Measurements from ENCODE around the gene ANKRD44.
"Not testable (repeated sequence)": the region's sequence is repeated elsewhere in the genome, so short reads cannot be mapped to it uniquely, and the experiment has no call there.

ANKRD44 gene

DNA sequence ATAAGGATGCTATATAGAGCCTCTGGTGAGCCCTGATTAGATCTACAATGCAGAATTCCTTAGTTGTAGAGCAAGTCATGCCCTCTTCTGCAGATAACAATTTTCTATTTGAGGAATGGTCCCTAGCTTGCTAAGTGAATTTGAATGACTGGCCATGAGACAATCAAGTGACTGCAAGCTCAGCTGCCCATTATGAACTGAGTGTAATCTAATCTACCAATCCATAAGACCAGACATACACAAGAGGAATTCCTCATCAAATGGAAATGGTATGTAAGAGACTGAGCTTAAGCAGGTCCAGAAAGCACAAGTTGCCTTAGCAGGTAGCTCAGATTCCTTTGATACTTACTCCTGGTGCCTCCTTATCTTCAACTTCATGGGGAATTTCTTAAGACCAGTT lies 4.8 kb upstream of the ANKRD44 start:
- DNase-seq, result no peak

DNA sequence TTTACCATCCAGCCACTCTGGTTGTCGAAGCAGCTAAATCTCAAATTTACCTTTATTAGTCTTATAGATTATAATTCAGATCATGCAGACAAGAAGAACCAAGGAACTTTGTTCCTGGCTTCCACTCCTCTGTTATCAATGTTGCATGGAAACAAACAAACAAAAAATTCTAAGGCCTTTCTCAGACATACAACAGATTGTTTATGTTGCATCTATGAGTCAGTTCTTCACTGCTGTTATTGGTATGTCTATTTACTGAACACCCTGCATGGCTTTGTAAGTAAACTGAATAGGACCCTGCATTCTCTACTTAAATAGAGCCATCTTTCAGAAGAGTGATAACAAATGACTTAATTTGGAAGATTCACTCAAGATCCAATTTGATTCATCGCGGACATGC lies 1.6 kb upstream of the ANKRD44 start:
- DNase-seq, result no peak

DNA sequence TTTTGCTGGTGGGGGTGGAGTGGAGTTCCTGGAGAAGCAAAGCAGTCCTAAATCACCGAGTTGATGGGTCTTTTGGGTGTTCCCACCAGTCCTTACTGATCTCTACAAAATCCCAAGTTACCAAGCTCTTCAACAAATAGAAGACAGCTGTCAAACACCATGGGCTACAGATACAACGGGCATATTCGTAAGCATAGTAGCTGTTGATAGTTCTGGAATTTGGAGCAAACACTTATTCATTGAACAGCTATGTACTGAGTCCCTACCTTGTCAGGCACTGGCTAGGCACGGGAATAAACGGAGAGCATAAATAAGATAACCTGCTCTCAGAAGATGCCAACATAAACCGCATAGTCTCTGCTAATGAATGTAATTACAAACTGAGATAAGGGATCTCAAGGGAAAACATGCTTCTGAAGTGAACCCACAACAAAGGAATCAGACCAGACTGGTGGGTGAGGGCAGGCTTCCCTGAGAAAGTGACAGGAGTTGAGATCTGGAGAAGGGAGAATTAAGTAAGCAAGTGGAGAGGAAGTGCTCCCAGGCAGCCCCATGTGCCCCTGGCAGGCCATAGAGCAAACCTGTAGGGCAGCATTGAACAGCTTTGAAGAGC lies 947 bp upstream of the ANKRD44 start:
- peak in 1 of 2 experiments; percentile 16 for DNase-seq

DNA sequence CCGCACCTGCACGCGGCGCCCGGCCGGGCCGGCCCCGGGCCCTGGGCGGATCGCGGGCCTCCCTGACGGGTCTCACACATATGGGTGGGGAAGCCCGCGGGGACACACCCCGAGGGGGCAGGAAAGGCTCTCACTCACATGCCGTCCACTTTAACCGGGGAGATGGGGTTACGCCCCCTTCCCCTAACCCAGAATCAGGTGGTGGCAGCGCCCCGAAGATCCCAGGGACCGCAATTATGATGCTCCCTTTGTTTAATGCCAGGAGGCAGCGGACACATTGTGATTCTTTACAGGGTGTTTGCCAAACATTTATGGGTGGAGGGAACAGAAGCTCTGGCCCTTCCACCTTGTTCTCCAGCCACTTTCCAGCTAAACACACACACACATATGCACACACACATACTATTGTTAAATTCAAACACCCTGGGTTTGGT lies 424 bp upstream of the ANKRD44 start:
- DNase-seq, result no peak

DNA sequence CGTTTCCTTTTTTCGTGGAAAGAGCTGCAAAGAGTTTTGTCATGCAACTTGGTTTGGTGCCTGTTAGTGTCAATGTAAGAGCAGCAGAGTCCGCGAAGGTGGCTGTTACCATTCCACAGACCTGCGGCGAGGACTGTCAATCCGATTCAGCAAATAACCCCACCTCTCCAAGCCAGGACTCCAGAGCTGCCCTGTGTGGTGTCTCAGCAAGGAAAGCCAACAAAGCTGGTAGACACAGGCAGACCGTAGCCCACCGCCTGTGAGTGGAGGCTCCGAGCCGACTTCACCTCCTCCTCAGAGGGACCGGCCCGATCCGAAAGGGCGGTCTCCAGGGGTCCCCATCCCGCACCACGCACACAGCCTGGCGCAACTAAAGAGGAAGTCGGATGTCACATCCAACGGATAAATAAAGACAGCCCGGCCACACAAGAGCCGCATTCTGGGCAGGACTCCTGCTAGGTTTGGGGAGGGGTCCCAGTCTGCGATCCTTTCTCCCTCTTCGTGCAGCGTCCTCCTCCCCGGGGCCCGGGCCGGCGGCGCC lies 819 bp downstream of the ANKRD44 start:
- DNase-seq, result no peak

DNA sequence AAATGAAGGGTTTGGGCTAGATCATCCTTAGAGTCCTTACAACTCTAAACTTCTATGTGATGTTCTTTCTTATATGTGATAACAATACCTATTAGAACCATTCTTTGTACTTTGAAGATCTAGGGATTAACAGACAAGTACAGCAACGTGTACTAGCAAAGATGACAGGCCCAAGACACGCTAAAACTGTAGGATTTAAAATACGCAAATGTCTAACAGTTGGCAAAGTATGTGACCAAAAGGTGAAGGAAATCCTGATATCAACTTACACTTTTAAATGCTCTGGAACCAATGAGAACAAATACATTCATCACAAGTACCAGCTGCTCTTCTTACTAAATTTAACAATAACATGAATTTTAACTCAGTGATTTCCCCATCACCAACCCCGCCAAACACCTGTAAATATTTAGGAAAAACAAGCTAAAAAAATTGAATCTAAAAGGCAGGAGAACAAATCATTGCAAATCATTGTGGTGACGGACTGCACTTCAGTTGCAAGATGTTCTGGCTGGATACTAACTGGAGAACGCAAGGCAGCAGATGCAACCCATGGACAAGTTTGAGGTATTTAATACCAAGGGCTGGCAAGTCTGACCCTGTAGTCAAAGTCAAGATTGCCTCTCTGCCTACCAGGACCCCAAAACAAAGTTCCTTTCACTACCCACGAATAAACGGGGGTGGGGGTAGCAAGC lies 1.4 kb downstream of the ANKRD44 start:
- no peak for DNase-seq

DNA sequence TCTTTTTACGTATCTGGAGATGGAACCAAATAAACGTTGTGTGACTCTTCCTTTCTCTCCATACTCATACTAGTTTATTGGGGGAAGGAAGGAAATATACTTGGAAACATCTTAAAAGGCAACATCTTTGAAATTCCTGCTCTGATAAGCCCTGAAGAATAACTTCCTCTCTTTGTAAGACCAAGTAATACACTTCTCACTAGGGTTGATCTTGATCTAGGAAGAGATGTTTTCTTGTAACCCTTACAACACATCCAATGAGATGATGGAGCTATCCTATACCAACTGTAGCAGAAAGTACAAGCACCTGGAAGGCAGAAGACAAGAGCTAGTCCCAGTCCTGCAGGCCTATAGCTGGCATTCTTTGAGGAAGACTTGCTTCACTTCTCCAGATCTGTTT lies 2.0 kb downstream of the ANKRD44 start:
- DNase-seq, result peak in 1 of 2 experiments; percentile 26

DNA sequence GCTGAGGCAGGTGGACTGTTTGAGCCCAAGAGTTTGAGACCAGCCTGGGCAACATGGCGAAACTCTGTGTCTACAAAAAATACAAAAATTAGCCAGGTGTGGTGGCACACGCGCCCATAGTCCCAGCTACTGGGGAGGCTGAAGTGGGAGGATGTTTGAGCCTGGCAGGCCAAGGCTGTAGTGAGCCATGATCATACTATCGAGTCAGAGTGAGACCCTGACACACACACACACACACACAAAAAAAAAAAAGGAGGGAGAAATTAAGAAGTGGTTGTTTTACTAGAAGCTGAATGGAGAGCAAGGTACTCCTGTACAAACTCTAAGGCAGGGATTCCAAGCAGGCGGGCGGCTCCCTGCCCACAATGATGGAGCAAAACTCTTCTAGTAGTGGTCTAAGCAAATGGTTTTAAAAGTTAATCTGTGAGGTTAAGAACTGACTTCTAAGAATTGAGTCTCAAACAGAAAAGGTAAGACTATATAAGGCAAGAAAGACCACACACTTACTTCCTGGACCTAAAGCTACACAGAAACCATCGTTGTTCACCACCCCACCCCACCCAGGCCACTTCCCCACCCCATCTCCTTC lies 2.6 kb downstream of the ANKRD44 start:
- DNase-seq, result no peak

DNA sequence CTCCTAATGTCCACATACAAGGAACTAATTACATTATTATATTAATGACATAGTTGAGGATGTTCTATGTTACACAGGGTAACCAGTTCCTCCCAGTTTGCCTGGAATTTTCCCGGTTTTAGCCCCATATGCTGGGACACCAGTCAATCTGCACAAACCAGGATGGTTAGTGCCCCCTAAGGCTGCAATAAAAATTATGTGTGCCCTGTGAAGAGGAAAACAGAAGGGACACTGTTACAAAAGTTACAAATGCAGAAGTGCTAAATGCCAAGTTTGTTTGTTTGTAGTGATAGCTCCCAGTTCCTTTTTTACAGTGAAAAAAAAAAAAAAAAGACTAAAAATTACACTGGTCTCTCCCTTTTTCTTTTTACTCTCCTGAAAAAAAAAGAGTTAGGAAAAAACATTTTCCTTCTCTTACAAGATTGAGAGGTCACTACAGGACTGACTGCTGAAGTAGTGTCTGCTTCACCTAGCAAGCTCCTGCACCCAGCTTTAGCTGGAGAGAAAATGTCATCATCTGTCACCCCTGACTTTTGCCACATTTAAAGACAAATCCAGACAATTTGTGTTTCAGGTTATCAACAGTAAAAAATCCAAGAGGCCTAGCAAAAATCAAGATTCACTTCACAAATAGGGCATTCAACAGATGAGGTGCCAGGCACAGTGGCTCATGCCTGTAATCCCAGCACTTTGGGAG lies 3.2 kb downstream of the ANKRD44 start:
- DNase-seq, result peak; percentile 69 to 79

DNA sequence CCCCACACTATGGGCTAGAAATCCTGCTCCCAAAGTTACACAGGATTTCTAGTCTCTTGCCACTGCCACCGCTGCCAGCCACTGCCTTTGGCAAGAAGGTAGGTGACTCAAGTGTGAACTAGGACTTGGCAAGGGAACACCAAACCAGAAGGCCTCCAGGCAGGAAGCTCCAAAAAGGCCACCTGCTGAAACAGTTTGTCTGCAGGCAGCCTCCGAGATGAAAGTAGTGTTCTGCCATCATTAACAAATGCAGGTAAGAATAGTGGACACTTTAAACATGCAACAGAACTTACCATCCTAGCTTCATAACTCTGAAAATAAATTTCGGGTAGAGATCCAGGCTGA lies 3.9 kb downstream of the ANKRD44 start:
- no peak for DNase-seq

DNA sequence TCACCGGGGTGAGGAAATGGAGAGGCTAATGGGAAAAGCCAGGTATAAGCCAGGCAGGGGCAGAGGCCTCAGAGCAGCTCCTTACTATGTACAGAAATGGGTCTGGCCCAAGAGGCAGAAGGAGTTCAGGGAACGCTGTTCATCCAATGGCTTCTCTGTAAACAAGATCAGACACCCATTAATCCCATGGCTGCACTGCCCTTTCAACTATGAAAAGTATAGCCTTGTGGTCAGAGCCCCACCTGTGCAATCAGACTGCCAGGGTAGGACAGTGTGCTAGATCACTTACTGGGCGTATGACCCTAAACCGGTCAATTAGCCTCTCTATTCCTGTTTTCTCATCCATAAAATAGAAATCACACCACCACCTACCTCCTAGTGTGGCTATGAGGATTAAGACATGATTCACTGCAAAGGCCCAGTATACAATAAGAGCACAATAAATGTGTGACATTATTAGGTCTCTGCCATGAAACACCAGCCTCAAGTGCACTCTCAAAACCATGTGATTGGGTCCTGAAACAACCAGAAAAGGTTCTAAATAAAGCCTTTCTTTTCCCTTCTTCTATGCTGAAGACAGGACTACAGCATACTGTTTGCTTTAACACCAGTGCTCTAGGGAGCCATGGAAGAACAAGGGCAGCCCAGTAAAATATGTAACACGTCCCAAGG lies 4.4 kb downstream of the ANKRD44 start:
- no peak for DNase-seq

DNA sequence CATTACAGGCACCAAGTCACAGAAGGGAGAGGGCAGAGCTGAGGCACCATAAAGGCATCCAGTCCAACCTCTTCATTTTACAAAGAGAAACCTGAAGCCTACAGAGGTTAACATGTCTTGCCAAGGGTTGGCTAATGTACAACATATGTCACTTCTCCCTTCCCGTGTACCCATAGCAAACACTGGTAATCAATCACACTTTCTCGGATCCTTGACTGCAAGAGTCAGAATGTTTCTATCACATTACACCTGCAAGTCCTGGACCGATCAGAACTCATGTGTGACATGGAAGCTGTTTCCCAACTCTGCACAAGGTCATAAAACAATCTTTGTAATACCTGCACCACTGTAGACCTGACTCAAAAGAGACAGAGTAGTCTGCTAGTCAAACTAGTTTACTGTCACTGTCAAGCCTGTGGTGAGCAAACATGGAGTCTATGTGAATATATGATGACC lies 6.0 kb downstream of the ANKRD44 start:
- DNase-seq, result no peak

DNA sequence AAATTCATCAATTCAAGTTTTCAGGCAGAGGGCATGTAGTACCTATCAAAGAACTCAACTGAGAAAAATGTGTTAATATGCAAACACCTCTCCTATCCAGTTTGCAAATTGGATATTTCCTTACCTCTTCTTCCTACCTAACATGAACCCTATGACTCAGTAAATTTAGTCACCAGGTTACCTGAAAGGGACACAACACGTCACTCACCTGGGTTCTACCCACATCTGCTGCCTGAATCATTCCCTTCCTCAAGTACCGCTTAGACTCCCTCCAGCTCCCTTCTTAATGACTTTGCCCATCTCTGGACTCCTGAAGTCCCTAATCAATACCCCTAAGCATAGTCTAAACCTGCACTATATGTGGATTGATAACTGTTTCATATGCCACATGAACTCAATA lies 10.4 kb downstream of the ANKRD44 start:
- no peak for DNase-seq

DNA sequence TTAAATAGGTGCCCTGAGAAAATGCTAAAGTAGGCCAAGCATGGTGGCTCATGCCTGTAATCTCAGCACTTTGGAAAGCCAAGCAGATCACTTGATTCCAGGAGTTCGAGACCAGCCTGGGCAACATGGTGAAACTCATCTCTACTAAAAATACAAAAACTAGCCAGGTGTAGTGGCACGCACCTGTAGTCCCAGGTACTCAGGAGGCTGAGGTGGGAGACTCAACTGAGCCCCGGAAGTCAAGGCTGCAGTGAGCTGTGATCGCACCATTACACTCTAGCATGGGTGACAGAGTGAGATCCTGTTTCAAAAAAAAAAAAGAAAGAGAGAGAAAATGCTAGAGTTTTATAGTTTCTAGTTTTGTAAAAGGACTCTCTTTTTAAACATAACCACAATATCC lies 12.0 kb downstream of the ANKRD44 start:
- no peak for DNase-seq

DNA sequence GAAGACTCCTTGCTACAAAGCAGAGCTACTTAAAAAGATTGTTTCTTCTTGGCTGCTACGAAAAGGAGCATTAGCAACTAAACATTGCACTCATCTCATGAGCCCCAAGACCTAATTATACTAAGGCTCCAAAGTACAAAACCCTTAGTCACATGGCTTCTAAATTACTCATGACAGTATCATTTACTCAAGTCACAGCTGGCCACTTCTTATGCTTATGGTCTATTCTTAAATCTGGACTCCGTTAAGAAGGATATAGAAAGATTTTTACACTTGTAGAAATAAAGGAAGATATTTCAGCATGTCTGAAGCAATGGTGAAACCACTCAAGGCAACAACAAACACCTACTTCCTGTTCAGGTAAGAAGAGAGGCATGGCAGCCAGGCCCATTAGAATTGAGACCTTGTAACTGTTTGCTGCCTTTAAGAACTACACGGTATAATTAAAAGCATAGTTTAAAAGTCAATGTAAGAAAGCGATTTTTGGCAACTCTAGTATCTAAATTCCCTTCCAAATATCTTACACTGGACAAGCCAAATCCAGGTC lies 12.7 kb downstream of the ANKRD44 start:
- no peak for DNase-seq

DNA sequence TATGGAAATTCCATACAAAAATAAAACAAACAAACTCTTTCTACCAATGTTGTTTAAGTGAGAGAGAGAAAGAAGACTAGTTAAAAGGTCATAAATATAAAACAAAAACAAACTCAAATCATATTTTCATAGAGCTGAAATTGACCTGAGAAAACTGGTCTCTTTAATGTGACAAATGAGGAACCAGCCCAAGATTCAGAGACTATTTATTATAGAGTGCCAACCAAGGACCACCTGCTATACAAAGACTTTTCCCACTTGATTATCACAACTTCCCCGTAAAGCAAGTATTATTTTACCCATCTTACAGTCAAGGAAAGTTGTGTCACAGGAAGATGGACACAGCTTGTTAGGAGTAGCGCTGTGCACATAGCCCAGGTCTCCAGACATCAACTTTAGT lies 13.3 kb downstream of the ANKRD44 start:
- DNase-seq, result peak; percentile 29 to 53

DNA sequence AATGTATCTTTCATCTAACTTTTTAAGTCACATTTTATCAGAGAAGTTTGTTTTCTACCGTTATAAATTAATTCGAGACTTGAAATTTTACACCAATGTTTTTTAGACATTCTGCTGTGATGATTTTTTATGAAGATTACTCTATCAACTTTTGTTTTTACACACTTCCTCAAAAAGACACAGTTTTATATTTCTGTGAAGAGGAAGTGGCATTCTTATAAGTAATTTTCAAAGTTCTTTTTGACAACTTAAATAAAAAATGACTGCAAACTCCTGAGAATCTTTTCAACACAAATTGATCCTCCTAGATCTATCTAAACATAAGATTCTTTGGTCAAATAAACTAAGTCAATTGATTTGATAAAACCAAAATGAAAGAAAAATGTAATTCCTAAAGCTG lies 13.7 kb downstream of the ANKRD44 start:
- peak; percentile 66 to 78 for DNase-seq

DNA sequence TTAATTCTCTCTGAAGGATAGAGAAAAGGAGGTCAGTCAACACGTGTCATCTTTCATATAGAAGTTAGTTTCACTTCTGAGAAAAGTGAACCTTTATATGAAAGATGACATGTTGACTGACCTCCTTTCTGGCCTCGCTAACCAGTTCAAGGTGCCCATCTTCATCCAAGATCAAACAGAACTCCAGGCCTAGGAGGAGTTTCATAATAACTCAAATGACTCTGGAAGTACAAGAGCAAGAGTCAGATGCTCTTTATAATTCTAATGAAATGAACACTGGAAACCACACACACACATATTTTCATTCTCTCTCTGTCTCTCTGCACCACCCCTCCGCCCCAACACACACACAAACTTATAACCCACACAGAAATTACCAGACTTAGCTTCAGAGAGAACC lies 16.3 kb downstream of the ANKRD44 start:
- no peak for DNase-seq

DNA sequence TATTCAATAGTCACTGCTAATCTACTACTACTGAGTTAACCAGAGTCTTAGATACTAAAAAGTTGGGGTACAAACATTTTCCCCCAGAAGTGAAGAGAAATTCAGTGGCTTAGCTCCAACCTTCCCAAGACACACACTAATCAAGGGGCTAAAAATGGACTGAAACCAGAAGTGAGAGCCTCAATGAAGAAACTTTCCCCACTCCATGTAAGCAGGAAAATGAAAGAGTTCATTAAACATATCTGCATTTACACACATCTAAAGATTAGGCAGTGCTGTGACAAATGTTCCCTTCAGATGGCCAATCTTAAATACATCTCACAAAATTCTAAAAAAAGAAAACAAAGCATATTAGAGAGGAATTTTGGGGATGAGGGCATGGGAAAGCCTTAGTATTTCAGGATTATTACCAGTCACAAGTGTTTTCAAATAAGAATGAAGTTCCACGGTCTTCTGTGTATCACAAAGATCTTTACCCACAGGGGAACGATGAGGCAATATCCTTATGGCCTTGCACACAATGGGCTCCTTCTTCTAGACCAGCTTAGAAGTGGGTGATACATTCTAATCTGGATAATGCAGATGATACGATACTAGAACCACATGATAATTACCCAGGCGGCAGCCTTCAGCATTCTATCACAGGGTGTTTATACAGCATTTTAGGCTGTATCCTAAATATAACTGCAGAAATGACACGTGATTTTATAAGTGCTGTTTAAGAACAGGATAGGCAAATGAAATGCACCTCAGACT lies 17.1 kb downstream of the ANKRD44 start:
- DNase-seq, result no peak

DNA sequence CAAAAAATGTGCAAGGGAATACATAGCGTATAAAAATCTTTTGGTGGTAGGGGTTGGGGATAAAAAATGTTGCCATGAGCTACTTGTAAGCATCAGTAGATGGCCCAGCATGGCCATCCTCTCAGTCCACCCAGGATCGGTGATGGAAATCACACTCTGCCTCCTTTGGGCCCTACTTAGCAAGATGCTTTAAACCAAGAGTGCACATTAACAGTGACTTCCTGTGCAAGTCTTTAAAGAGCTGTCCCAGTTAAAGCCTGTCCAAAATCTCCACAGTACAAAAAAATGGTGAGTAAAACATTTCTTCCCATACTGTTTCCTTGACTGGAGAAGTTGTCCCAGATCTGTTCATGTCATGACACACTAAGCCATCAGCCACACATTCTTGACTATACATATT lies 18.0 kb downstream of the ANKRD44 start:
- no peak for DNase-seq

DNA sequence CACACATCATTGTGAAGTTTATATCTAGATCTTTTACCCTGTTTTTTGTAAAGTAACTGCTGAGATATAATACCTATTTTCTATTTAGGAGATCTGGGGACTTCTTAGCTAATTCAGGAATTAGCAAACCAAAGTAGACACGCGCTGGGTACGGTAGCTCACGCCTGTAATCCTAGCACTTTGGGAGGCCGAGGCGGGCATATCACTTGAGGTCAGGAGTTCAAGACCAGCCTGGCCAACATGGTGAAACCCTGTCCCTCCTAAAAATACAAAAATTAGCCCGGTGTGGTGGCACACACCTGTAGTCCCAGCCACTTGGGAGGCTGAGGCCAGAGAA lies 23.0 kb downstream of the ANKRD44 start:
- not testable (repeated sequence) for DNase-seq

Data from Kasumi-1 (cell line).